ENCODE results near the gene LSS. TPM values are rescaled to one million over a fixed set of nuclear protein-coding genes. Genes with fewer than 3 reads are reported as not detected.

LSS gene
- total RNA-seq, 4 donors from 2014 or later, result 60.8 to 165 (median 81.7) TPM

- 76 to 77% methylated on average over 14 to 20 of the region's 23 CpGs for WGBS, 2 donors
- intact Hi-C loops (cut with DNase I; ENCODE audit: low total_unique reads), result no loop called here
- H3K4me3 ChIP-seq (ENCODE audit: low read depth, poor library complexity, severe bottlenecking), result no peak overlapping the region
- peak in 1 of 2 donors; percentile 75 for DNase-seq (ENCODE audit: low spot score in 2 of 2)
- TF ChIP-seq CTCF (IDR thresholded peaks at IDR 0.05) (no peak), POLR2A (IDR thresholded peaks at IDR 0.05) (no peak)
These were observed 16.5 kb downstream of the LSS start for GRCh38 chr21:46211786-46212720.

DNA sequence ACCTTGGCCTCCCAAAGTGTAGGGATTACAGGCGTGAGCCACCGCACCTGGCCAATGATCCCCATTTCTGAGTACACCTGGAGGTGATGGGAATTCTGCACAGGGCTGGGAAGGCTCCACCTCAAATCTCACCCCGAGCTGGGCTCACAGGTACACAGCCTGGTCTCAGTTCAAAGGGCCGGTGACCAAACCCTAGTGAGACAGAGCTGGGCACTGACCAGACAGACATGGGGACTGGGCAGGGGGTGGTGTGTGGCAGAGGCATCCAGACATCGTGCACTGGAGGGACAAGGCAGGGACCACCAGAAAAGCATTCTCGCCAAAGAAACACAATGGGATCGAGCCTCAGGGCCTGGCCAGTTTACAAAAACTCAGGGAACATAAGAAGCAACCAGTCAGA is 17.2 kb downstream of the LSS start:
- intact Hi-C loops (cut with DNase I; ENCODE audit: low total_unique reads), result no loop called here
- 90 to 92% methylated on average over 7 of the region's 7 CpGs for WGBS, 2 donors
- TF ChIP-seq CTCF (IDR thresholded peaks at IDR 0.05) (no peak), POLR2A (IDR thresholded peaks at IDR 0.05) (no peak)
- no peak for DNase-seq (ENCODE audit: low spot score in 2 of 2)
- no peak overlapping the region for H3K4me3 ChIP-seq (ENCODE audit: low read depth, poor library complexity, severe bottlenecking)

- WGBS, 2 donors, result 88 to 93% methylated on average over 11 to 12 of the region's 16 CpGs
- H3K4me3 ChIP-seq (ENCODE audit: low read depth, poor library complexity, severe bottlenecking), result no peak overlapping the region
- no peak for TF ChIP-seq CTCF (IDR thresholded peaks at IDR 0.05)
- no peak for TF ChIP-seq POLR2A (IDR thresholded peaks at IDR 0.05)
- no peak for DNase-seq (ENCODE audit: low spot score in 2 of 2)
- intact Hi-C loops (cut with DNase I; ENCODE audit: low total_unique reads), result no loop called here
These were observed 18.0 kb downstream of the LSS start for GRCh38 chr21:46210378-46211136.

GRCh38 chr21:46208761-46209721 is 19.5 kb downstream of the LSS start:
- no peak for DNase-seq (ENCODE audit: low spot score in 2 of 2)
- WGBS, 2 donors, result 91 to 94% methylated on average over 18 to 21 of the region's 23 CpGs

More at GRCh38 chr21:46208761-46209721, 19.5 kb downstream of the LSS start:
- TF ChIP-seq POLR2A (IDR thresholded peaks at IDR 0.05) (no peak), CTCF (IDR thresholded peaks at IDR 0.05) (no peak)
- H3K4me3 ChIP-seq (ENCODE audit: low read depth, poor library complexity, severe bottlenecking), result no peak overlapping the region
- intact Hi-C loops (cut with DNase I; ENCODE audit: low total_unique reads), result no loop called here

All from lower leg skin (tissue), 4 donors.